Measurements from ENCODE around the gene LSAMP. TPM values are rescaled to one million over a fixed set of nuclear protein-coding genes. Genes with fewer than 3 reads are reported as not detected.

LSAMP gene
- total RNA-seq, 1 donor from 2014 or later: 0.11 TPM

DNA sequence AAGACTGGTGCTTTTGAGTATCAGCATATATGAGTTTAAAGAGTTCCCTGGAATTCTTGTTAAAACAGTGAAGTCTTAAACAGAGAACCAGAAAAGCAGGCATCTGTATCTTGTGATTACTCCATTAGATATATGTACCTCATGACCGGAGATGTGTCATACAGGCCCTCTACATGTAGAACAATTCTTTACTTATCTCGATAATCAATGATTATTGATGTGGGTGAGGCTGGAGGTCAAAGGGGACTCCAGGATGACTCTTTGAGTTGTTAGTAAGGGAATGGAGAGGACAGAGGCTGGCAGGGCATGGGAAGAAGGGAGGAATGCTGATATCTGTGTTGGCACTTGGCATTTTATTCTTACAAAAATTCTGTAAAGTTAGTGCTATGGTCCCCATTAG is 666.3 kb downstream of the LSAMP start:
- TF ChIP-seq, protein P1, sequence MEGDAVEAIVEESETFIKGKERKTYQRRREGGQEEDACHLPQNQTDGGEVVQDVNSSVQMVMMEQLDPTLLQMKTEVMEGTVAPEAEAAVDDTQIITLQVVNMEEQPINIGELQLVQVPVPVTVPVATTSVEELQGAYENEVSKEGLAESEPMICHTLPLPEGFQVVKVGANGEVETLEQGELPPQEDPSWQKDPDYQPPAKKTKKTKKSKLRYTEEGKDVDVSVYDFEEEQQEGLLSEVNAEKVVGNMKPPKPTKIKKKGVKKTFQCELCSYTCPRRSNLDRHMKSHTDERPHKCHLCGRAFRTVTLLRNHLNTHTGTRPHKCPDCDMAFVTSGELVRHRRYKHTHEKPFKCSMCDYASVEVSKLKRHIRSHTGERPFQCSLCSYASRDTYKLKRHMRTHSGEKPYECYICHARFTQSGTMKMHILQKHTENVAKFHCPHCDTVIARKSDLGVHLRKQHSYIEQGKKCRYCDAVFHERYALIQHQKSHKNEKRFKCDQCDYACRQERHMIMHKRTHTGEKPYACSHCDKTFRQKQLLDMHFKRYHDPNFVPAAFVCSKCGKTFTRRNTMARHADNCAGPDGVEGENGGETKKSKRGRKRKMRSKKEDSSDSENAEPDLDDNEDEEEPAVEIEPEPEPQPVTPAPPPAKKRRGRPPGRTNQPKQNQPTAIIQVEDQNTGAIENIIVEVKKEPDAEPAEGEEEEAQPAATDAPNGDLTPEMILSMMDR (IDR thresholded peaks at IDR 0.05): no peak
- intact Hi-C loops (cut with DNase I): no loop called here

DNA sequence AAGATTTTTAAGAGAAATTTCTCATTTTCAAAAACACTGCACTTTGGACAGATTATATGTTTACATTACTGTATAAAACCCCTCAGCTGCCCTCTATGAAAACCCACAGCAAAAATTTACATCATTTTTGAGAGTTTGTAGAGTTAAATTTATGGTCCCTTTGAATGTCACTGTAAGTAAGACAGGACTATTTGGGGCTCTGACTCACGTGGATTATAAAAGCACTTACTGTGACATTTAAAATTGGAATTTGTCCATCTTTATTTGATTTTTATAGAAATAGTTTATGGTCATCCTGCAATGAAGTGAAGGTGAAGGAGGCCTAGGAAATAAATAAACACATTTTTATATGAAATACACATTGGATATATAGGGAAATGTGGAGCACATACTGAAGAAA is 672.3 kb downstream of the LSAMP start:
- no peaks in the 10 kb centered on the region for H3K4me1 ChIP-seq
- DNase-seq (ENCODE audit: low spot score in 2 of 2): no peak
- H3K27me3 ChIP-seq: no peaks in the 10 kb centered on the region
- TF ChIP-seq, protein P1 (IDR thresholded peaks at IDR 0.05): no peak
- H3K4me3 ChIP-seq: no peak overlapping the region
- H3K27ac ChIP-seq: no peak overlapping the region
- no peaks in the 10 kb centered on the region for H3K9me3 ChIP-seq
- no peaks in the 10 kb centered on the region for H3K36me3 ChIP-seq
- intact Hi-C loops (cut with DNase I): no loop called here

More for the DNA sequence above, 666.3 kb downstream of the LSAMP start:
- no peaks in the 10 kb centered on the region for H3K36me3 ChIP-seq
- H3K9me3 ChIP-seq: no peaks in the 10 kb centered on the region
- no peak overlapping the region for H3K27ac ChIP-seq
- H3K27me3 ChIP-seq: no peaks in the 10 kb centered on the region
- no peak overlapping the region for H3K4me3 ChIP-seq
- H3K4me1 ChIP-seq: no peaks in the 10 kb centered on the region
- DNase-seq (ENCODE audit: low spot score in 2 of 2): no peak

DNA sequence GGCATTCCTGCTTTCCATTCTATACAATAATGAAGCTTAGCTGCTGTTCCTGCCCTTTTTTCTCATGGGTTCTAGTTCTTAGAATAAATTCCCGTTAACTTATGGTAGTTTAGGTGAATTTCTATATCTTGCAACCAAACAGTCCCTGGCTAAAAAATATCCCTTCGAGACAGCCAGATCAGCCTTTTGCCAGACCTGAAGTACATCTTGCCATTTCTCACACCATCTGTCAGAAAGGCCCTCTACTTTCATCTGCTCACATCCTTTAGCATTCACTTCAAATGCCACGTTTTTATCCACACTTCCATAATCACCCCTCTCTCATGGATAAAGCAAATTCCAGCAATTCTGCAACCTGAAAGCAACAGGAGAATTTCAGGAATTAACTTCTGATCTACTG is 676.6 kb downstream of the LSAMP start:
- H3K4me1 ChIP-seq: no peaks in the 10 kb centered on the region
- H3K27ac ChIP-seq: no peak overlapping the region
- no peaks in the 10 kb centered on the region for H3K27me3 ChIP-seq
- TF ChIP-seq, protein P1 (IDR thresholded peaks at IDR 0.05): no peak
- no peak for DNase-seq (ENCODE audit: low spot score in 2 of 2)
- no peaks in the 10 kb centered on the region for H3K9me3 ChIP-seq
- no peaks in the 10 kb centered on the region for H3K36me3 ChIP-seq
- no peak overlapping the region for H3K4me3 ChIP-seq
- intact Hi-C loops (cut with DNase I): no loop called here

DNA sequence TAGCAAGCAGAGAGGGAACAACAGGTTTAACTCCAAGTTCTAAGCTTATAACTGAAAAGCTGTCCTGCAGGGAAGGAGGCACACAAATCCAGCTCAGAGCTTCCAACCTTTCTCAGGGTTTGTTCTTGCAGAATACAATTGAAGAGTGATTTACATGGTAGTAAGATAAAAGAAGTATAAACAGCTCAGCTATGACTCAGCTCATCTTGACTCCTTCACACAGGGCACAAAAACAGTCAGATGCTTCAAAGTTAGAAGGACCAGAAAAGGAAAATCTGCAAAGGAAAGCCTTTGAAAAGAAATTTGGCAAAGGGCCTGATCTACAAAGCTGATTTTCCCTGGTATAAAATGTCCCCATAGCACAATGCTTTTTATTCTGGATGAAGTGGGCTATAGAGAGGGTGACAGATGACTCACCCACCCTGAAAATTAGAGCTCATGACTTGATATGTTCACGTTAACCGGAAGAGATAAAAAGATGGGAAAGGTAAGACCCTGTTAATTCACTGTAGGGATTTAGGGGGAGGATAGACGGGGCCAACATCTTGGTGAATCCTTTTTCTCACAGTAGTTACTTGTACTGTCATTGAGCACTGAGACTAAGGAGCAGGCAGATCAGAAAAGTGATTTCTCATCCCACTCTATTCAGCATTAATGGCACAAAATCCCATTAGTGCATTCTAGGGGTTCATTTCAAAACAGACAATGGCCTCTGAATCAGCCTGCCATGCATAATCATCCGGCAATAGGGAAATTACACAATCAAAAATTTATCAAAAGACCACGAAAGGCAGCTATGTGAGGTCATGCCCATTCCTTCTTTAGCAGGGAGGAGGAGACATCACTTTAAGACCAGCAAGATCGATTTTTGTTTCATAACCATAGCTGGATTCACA is 678.5 kb downstream of the LSAMP start:
- H3K4me1 ChIP-seq: no peaks in the 10 kb centered on the region

DNA sequence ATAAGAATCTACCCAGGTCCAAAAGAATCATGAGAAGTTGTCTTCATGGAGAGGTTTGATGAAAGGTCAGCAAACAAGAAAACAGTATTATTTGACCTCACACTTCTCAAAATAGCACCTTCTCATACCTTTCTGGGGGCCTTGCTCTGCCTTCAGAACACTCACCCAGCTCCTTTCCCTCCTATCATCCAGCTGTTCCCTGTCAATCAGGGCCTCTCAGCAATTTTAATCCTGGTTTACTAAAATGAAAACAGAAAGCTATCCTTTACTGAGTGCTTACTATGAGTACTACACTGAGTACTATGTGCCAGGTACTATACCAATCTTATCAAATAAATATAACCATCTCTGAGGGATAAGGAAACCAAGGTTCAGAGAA is 683.4 kb downstream of the LSAMP start:
- Histone ChIP-seq H3K36me3 (no peaks in the 10 kb centered on the region), H3K4me1 (no peaks in the 10 kb centered on the region), H3K27ac (no peak overlapping the region), H3K27me3 (no peaks in the 10 kb centered on the region), H3K9me3 (no peaks in the 10 kb centered on the region), H3K4me3 (no peak overlapping the region)
- TF ChIP-seq, protein P1 (IDR thresholded peaks at IDR 0.05): no peak
- intact Hi-C loops (cut with DNase I): no loop called here
- no peak for DNase-seq (ENCODE audit: low spot score in 2 of 2)

More for the DNA sequence above, 678.5 kb downstream of the LSAMP start:
- Histone ChIP-seq H3K4me3 (no peak overlapping the region), H3K36me3 (no peaks in the 10 kb centered on the region), H3K9me3 (no peaks in the 10 kb centered on the region), H3K27me3 (no peaks in the 10 kb centered on the region), H3K27ac (no peak overlapping the region)
- TF ChIP-seq, protein P1 (IDR thresholded peaks at IDR 0.05): no peak
- DNase-seq (ENCODE audit: low spot score in 2 of 2): no peak
- intact Hi-C loops (cut with DNase I): no loop called here

Measured in ascending aorta (tissue), 2 donors.